Effector memory CD4-positive, alpha-beta T cell (primary cell): ENCODE data around the gene SFSWAP.

ENCODE experiments used
- DNase-seq, 3 donors: peaks; one replicate each; pipeline ENCODE4 v3.0.0-alpha.2; 2020
- H3K27ac ChIP-seq: 2 replicates; pipeline ENCODE4 v1.7.0; 2013; ENCODE audit warnings: mild to moderate bottlenecking, low read length, moderate library complexity; ENCODE audit not compliant: insufficient read depth, poor library complexity, severe bottlenecking
- H3K27me3 ChIP-seq: replicated peaks from 2 replicates; pipeline ENCODE4 v1.7.0; 2013; ENCODE audit warnings: mild to moderate bottlenecking, low read length; ENCODE audit not compliant: insufficient read depth, control insufficient read depth, poor library complexity, severe bottlenecking
- H3K36me3 ChIP-seq: 2 replicates; pipeline ENCODE4 v1.7.0; 2013; ENCODE audit warnings: mild to moderate bottlenecking, low read length, moderate library complexity; ENCODE audit not compliant: control insufficient read depth, insufficient read depth
- H3K4me1 ChIP-seq: 2 replicates; pipeline ENCODE4 v1.7.0; 2013; ENCODE audit warnings: low read length, mild to moderate bottlenecking; ENCODE audit not compliant: control insufficient read depth, insufficient read depth, poor library complexity, severe bottlenecking
- H3K4me3 ChIP-seq: 2 replicates; pipeline ENCODE4 v1.7.0; 2013; ENCODE audit warnings: low read length, low read depth, mild to moderate bottlenecking; ENCODE audit not compliant: insufficient read depth, poor library complexity, severe bottlenecking
- H3K9me3 ChIP-seq: 2 replicates; pipeline ENCODE4 v1.7.0; 2013; ENCODE audit warnings: mild to moderate bottlenecking, low read length, moderate library complexity; ENCODE audit not compliant: control insufficient read depth

Gene SFSWAP

GRCh38 chr12:131830335-131830913 is 119.5 kb downstream of the SFSWAP start:
- H3K27ac ChIP-seq: no peak overlapping the region
- H3K4me1 ChIP-seq: peaks cover 26% of the 10 kb centered on the region
- no peaks in the 10 kb centered on the region for H3K36me3 ChIP-seq
- H3K27me3 ChIP-seq: peaks cover 37% of the 10 kb centered on the region
- no peaks in the 10 kb centered on the region for H3K9me3 ChIP-seq
- H3K4me3 ChIP-seq: peak overlapping the region; percentile 50
- DNase-seq: peak in 1 of 3 donors; percentile 11

GRCh38 chr12:131830914-131831571 is 120.2 kb downstream of the SFSWAP start:
- H3K36me3 ChIP-seq: no peaks in the 10 kb centered on the region
- H3K27ac ChIP-seq: no peak overlapping the region
- H3K4me3 ChIP-seq: peak overlapping the region; percentile 50
- peaks cover 35% of the 10 kb centered on the region for H3K27me3 ChIP-seq
- peaks cover 26% of the 10 kb centered on the region for H3K4me1 ChIP-seq
- DNase-seq: no peak
- H3K9me3 ChIP-seq: no peaks in the 10 kb centered on the region

- no peak overlapping the region for H3K4me3 ChIP-seq
- no peak for DNase-seq
Observed at GRCh38 chr12:131831635-131832041, 120.7 kb downstream of the SFSWAP start.

GRCh38 chr12:131832321-131833231 is 121.7 kb downstream of the SFSWAP start:
- DNase-seq: no peak
- peaks cover 26% of the 10 kb centered on the region for H3K4me1 ChIP-seq
- no peaks in the 10 kb centered on the region for H3K36me3 ChIP-seq
- H3K4me3 ChIP-seq: no peak overlapping the region
- peaks cover 24% of the 10 kb centered on the region for H3K27me3 ChIP-seq
- H3K27ac ChIP-seq: no peak overlapping the region
- H3K9me3 ChIP-seq: no peaks in the 10 kb centered on the region

More at GRCh38 chr12:131831635-131832041, 120.7 kb downstream of the SFSWAP start:
- Histone ChIP-seq H3K4me1 (peaks cover 26% of the 10 kb centered on the region), H3K27ac (no peak overlapping the region), H3K27me3 (peaks cover 29% of the 10 kb centered on the region), H3K9me3 (no peaks in the 10 kb centered on the region), H3K36me3 (no peaks in the 10 kb centered on the region)

DNA sequence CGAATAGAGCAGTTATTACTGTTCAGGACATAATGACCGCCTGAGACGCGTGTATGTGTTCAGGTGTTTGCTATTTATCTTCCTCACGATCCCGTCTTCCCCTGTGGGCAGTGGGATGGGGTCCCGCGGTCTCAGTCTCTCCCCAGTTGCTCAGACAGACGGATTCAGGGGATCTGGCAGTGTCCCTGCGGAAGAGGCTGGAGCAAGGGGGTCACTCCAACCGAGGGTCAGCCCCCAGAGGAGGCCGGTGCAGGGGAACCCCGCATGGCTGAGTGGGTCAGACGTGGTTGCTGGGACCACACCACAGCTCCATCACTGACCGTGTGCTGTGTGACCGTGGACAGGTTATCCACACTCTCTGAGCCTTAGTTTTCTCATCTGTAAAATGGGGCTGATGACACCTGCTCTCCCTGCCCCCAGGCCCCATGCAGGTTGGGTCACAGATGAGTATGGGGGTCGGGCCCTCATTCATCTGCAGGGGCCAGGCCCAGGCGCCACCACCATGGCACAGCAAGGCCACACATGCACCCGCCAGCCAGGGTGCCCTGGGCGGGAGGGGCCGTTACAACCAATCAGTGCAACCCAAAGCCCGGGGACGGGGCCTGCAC is 122.5 kb downstream of the SFSWAP start:
- no peak for DNase-seq
- no peak overlapping the region for H3K4me3 ChIP-seq
- no peaks in the 10 kb centered on the region for H3K9me3 ChIP-seq
- no peaks in the 10 kb centered on the region for H3K36me3 ChIP-seq
- H3K27me3 ChIP-seq: peaks cover 20% of the 10 kb centered on the region
- H3K27ac ChIP-seq: no peak overlapping the region
- peaks cover 26% of the 10 kb centered on the region for H3K4me1 ChIP-seq

DNA sequence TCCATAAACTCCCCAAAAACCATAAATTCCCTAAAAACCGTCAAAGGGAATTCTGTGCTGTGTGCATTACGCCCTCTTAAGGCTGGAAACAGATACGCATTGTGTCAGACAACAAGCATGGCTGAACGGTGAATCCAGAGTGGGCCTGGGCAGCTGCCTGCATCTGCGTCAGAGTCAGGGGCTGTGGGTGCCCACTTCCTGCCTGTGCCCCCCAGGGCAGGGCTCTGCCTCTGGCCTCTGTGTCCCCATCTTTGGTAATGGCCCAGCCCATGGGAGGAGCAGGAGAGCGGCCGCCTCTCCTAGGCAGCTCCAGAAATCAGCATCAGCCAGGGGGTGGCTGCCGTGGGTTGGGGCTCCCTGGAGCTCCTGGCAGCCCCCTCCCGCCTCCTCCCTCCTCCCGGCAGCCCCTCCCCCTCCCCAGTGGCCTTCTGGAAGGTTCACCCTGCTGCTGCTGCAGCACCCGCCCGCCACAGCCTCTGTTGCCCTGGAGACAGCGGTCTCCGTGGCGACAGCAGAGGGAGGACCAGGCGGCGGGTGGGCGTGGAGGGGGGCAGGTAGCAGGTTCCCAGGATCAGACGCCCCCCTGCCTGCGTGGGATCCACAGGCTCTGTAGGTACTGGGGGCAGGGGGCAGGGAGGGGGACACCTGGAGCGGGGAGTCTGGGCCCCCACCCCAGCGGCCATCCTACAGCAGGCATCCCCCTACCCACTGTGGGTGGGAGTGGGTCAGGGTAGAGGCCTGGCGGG is 123.2 kb downstream of the SFSWAP start:
- Histone ChIP-seq H3K9me3 (no peaks in the 10 kb centered on the region), H3K27ac (no peak overlapping the region), H3K36me3 (no peaks in the 10 kb centered on the region), H3K4me1 (peaks cover 21% of the 10 kb centered on the region), H3K4me3 (no peak overlapping the region), H3K27me3 (peaks cover 18% of the 10 kb centered on the region)
- no peak for DNase-seq

GRCh38 chr12:131834798-131835615 is 124.1 kb downstream of the SFSWAP start:
- DNase-seq: no peak
- H3K27me3 ChIP-seq: peaks cover 9% of the 10 kb centered on the region
- H3K36me3 ChIP-seq: no peaks in the 10 kb centered on the region
- no peak overlapping the region for H3K4me3 ChIP-seq
- H3K9me3 ChIP-seq: no peaks in the 10 kb centered on the region
- no peak overlapping the region for H3K27ac ChIP-seq
- peaks cover 11% of the 10 kb centered on the region for H3K4me1 ChIP-seq

DNA sequence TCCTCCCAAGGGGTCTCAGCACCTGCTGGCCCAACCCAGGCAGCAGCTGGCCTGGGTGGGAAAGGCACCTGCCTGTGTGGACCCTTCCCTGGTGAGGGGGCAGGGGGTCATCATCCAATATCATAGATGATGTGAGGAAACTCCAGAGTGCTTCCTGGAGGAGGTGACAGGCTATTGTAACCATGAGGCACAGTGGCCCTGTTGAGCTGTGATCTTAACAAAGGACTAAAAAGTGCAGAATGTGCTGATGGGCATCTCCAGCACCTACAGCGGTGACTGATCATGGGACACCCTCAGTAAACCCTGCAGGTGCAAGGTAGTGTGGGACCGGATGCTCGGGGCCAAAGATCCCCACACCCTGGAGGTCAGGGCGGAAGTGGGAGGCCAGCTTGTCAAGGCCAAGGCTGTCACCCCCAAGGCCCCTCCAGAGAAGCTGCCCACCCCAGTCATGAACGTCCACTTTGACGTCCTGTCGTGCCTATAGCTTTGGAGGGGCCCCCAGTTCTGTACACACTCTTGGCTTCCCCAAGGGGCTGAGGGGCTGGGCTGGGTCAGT is 124.8 kb downstream of the SFSWAP start:
- no peaks in the 10 kb centered on the region for H3K9me3 ChIP-seq
- H3K4me1 ChIP-seq: peaks cover 4% of the 10 kb centered on the region
- H3K36me3 ChIP-seq: no peaks in the 10 kb centered on the region
- DNase-seq: no peak
- no peak overlapping the region for H3K27ac ChIP-seq
- peaks cover 2% of the 10 kb centered on the region for H3K27me3 ChIP-seq
- H3K4me3 ChIP-seq: no peak overlapping the region
